ENCODE results near the gene SRSF6. TPM values are rescaled to one million over a fixed set of nuclear protein-coding genes. Genes with fewer than 3 reads are reported as not detected.
A peak's percentile ranks its signal among the peaks of the same experiment; 100 is the strongest.

The SRSF6 gene
- total and polyA plus RNA-seq, 2 experiments from 2014 or later, result 31.0 to 90.7 TPM

- no peak for DNase-seq (ENCODE audit: low spot score)
Observed at GRCh38 chr20:43459022-43459942, 1.6 kb downstream of the SRSF6 start.

GRCh38 chr20:43460172-43460829, 2.6 kb downstream of the SRSF6 start:
- peaks cover 24% of the 10 kb centered on the region for H3K36me3 ChIP-seq (replicated peaks; ENCODE audit: insufficient read depth, low read depth)
- H4K20me1 ChIP-seq (ENCODE audit: insufficient read depth, poor library complexity, severe bottlenecking), result peaks cover 70% of the 10 kb centered on the region

More at GRCh38 chr20:43459022-43459942, 1.6 kb downstream of the SRSF6 start:
- peak overlapping the region; percentile 100 for H3K27ac ChIP-seq
- H3K4me3 ChIP-seq, result peak overlapping the region; percentile 75
- peak overlapping the region; percentile 85 for H3K4me2 ChIP-seq
- H3K9me3 ChIP-seq (ENCODE audit: low read depth), result no peaks in the 10 kb centered on the region
- H3K4me1 ChIP-seq (ENCODE audit: insufficient read depth), result no peaks in the 10 kb centered on the region
- H3K36me3 ChIP-seq (replicated peaks; ENCODE audit: insufficient read depth, low read depth), result peaks cover 23% of the 10 kb centered on the region
- WGBS (ENCODE audit: low lambda C conversion rate, missing lambda C conversion rate), result 66% methylated on average over 12 of the region's 12 CpGs
- TF ChIP-seq CTCF (IDR thresholded peaks at IDR 0.05; ENCODE audit: poor library complexity) (no peak), EZH2 (IDR thresholded peaks at IDR 0.05; ENCODE audit: borderline replicate concordance) (no peak), EZH2phosphoT487 (IDR thresholded peaks at IDR 0.05; ENCODE audit: low read depth, severe bottlenecking, unreplicated experiment) (no peak)
- peaks cover 60% of the 10 kb centered on the region for H4K20me1 ChIP-seq (ENCODE audit: insufficient read depth, poor library complexity, severe bottlenecking)
- H3K79me2 ChIP-seq, result peaks cover 60% of the 10 kb centered on the region
- no peaks in the 10 kb centered on the region for H3K9me2 ChIP-seq (replicated peaks; ENCODE audit: insufficient read depth)
- H2AFZ ChIP-seq, result no peak overlapping the region
- H3K27me3 ChIP-seq, result no peaks in the 10 kb centered on the region

GRCh38 chr20:43460830-43461200, 3.1 kb downstream of the SRSF6 start:
- Histone ChIP-seq H2AFZ (no peak overlapping the region), H3K4me1 (ENCODE audit: insufficient read depth) (no peaks in the 10 kb centered on the region), H3K4me2 (no peak overlapping the region), H3K4me3 (no peak overlapping the region), H3K36me3 (replicated peaks; ENCODE audit: insufficient read depth, low read depth) (peaks cover 24% of the 10 kb centered on the region), H3K79me2 (peaks cover 69% of the 10 kb centered on the region), H3K27me3 (no peaks in the 10 kb centered on the region), H3K9me3 (ENCODE audit: low read depth) (no peaks in the 10 kb centered on the region), H3K9me2 (replicated peaks; ENCODE audit: insufficient read depth) (no peaks in the 10 kb centered on the region), H4K20me1 (ENCODE audit: insufficient read depth, poor library complexity, severe bottlenecking) (peaks cover 75% of the 10 kb centered on the region), H3K27ac (no peak overlapping the region)
- DNase-seq (ENCODE audit: low spot score), result no peak
- TF ChIP-seq EZH2 (IDR thresholded peaks at IDR 0.05; ENCODE audit: borderline replicate concordance) (no peak), EZH2phosphoT487 (IDR thresholded peaks at IDR 0.05; ENCODE audit: low read depth, severe bottlenecking, unreplicated experiment) (no peak), CTCF (IDR thresholded peaks at IDR 0.05; ENCODE audit: poor library complexity) (no peak)
- WGBS (ENCODE audit: low lambda C conversion rate, missing lambda C conversion rate), result 91% methylated on average over 10 of the region's 10 CpGs

More at GRCh38 chr20:43460172-43460829, 2.6 kb downstream of the SRSF6 start:
- Histone ChIP-seq H3K4me3 (no peak overlapping the region), H3K4me2 (no peak overlapping the region), H3K27me3 (no peaks in the 10 kb centered on the region), H3K79me2 (peaks cover 69% of the 10 kb centered on the region), H3K4me1 (ENCODE audit: insufficient read depth) (no peaks in the 10 kb centered on the region), H3K9me3 (ENCODE audit: low read depth) (no peaks in the 10 kb centered on the region), H3K27ac (no peak overlapping the region), H3K9me2 (replicated peaks; ENCODE audit: insufficient read depth) (no peaks in the 10 kb centered on the region), H2AFZ (no peak overlapping the region)
- TF ChIP-seq CTCF (IDR thresholded peaks at IDR 0.05; ENCODE audit: poor library complexity) (no peak), EZH2phosphoT487 (IDR thresholded peaks at IDR 0.05; ENCODE audit: low read depth, severe bottlenecking, unreplicated experiment) (no peak), EZH2 (IDR thresholded peaks at IDR 0.05; ENCODE audit: borderline replicate concordance) (no peak)
- no peak for DNase-seq (ENCODE audit: low spot score)
- 97% methylated on average over 23 of the region's 23 CpGs for WGBS (ENCODE audit: low lambda C conversion rate, missing lambda C conversion rate)
